SK-N-SH (cell line): ENCODE measurements around the gene GOLGA5.
A peak's percentile ranks its signal among the peaks of the same experiment; 100 is the strongest.

Source experiments
- CTCF ChIP-seq: fragments of 200-600 bp; sonication (generic); IDR thresholded peaks from 2 replicates; pipeline ENCODE4 v1.6.1; 2017; ENCODE audit warnings: antibody characterized with exemption, mild to moderate bottlenecking, moderate library complexity
- EP300 ChIP-seq, 2 experiments: IDR thresholded peaks; 2 replicates each; pipeline versions ENCODE4 v1.4.0 to v1.6.1; 2012; ENCODE audit warnings: borderline replicate concordance in 1 of 2, low read depth in 1 of 2, low read length in 1 of 2
- EZH2phosphoT487 ChIP-seq: fragments of 200-600 bp; sonication (generic); IDR thresholded peaks from 2 replicates; pipeline ENCODE4 v1.6.1; 2017; ENCODE audit warnings: low read depth, mixed run types, mild to moderate bottlenecking, antibody characterized with exemption, moderate library complexity, borderline replicate concordance
- FOXJ3 ChIP-seq: sonication (generic); formaldehyde crosslinking; IDR thresholded peaks from 2 replicates; pipeline ENCODE4 v1.5.1; 2020; ENCODE audit warnings: mild to moderate bottlenecking, missing genetic modification reagents
- FOXM1 ChIP-seq: IDR thresholded peaks from 2 replicates; pipeline ENCODE4 v1.4.0; 2012; ENCODE audit warnings: low read depth, mild to moderate bottlenecking
- GABPA ChIP-seq: IDR thresholded peaks from 2 replicates; pipeline ENCODE4 v1.4.0; 2012; ENCODE audit warnings: low read depth, mild to moderate bottlenecking
- POLR2AphosphoS5 ChIP-seq: IDR thresholded peaks from 2 replicates; pipeline ENCODE4 v1.6.1; 2012; ENCODE audit warnings: low read depth, low read length
- RAD21 ChIP-seq: IDR thresholded peaks from 2 replicates; pipeline ENCODE4 v1.6.1; 2012; ENCODE audit warnings: mild to moderate bottlenecking, low read length
- RCOR1 ChIP-seq: fragments of 150-350 bp; IDR thresholded peaks from 2 replicates; pipeline ENCODE4 v1.6.1; 2017; ENCODE audit warnings: antibody characterized with exemption, low read length
- REST ChIP-seq: IDR thresholded peaks from 2 replicates; pipeline ENCODE4 v1.6.1; 2012; ENCODE audit warnings: mild to moderate bottlenecking, low read depth, low read length, moderate library complexity
- SIN3A ChIP-seq: IDR thresholded peaks from 2 replicates; pipeline ENCODE4 v1.6.1; 2012; ENCODE audit warnings: low read depth, mild to moderate bottlenecking, low read length, moderate library complexity, borderline replicate concordance
- TEAD4 ChIP-seq: IDR thresholded peaks from 2 replicates; pipeline ENCODE4 v1.4.0; 2012; ENCODE audit warnings: mild to moderate bottlenecking, borderline replicate concordance; ENCODE audit not compliant: insufficient read depth
- USF1 ChIP-seq: IDR thresholded peaks from 2 replicates; pipeline ENCODE4 v1.4.0; 2012; ENCODE audit warnings: low read depth, borderline replicate concordance
- USF2 ChIP-seq: fragments of 150-350 bp; IDR thresholded peaks from 2 replicates; pipeline ENCODE4 v1.6.1; 2017; ENCODE audit warnings: antibody characterized with exemption, low read length, low read depth, borderline replicate concordance

- TF ChIP-seq POLR2AphosphoS5: no peak
- TF ChIP-seq CTCF: no peak
- no peak for TF ChIP-seq EZH2phosphoT487
- TF ChIP-seq REST: no peak
- TF ChIP-seq RAD21: no peak; the same call in 1 of the 2 replicates
- TF ChIP-seq EP300 (IDR thresholded peaks at IDR 0.05; ENCODE audit: borderline replicate concordance in 1 of 2, low read depth in 1 of 2, low read length in 1 of 2): peak in 1 of 2 experiments; percentile 57; a peak in 1 of 4 replicates
- TF ChIP-seq RCOR1: no peak
- peak; percentile 39; the same call in 1 of the 2 replicates for TF ChIP-seq FOXJ3
- no peak for TF ChIP-seq FOXM1
- no peak for TF ChIP-seq GABPA
- no peak for TF ChIP-seq USF2
- no peak for TF ChIP-seq TEAD4
- no peak for TF ChIP-seq SIN3A
- TF ChIP-seq USF1: no peak
Measured at GRCh38 chr14:92884410-92884809, 90.3 kb downstream of the GOLGA5 start.
